GM19240 (cell line): ENCODE results near the gene IL36G.

ENCODE experiments used
- DNase-seq: peaks from one replicate; pipeline ENCODE4 v3.0.0; 2011; ENCODE audit warnings: low spot score; ENCODE audit not compliant: insufficient read length

The IL36G gene

DNA sequence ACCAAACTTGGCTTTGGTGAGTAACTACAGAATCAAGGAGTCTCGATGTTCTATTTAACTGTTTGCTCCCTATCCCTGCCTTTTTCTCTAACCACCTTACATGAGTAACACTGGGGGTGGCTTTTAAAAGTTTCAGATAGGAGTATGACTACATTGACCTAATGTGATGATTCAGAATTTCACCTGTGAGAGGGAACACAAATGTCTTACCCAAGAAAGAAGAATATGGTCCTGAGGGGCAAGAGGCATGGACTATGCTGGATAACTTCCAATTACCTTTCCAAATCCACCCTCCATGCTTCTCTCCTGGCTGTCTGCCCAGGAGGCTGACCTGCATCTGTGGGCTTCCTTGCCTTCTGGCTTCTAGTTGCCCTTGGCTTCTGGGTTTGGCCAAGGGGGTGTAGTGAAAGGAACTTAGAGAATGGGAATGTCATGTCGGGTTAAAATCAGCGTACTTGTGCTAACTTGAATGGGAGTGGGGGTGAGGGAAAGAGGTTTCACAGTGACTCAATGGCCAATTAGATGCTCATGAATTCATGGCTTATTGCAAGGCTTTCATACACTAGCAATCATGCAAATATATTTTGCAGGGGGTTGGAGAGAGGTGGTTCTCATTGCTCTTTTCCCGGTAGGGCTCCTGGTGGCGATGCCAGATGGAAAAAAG, 5.3 kb upstream of the IL36G start:
- no peak for DNase-seq

DNA sequence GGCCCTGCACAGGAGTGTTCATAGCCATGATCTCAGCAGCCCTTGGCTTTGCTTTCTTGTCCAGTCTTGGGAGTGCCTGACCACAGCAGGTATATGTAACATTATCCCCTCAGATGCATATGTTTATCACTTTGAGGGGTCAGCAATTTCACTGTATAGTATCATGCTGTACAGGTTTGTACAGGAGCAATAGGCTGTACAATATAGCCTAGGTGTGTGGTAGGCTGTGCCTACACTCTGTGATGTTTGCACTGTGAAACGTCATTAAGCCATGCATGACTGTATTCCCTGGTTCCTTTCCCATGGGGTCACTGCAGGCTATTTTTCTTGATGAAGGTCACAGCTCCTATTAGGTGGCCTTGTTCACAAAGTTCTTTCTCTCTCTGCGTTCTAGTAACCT, 4.7 kb upstream of the IL36G start:
- no peak for DNase-seq

GRCh38 chr2:112979731-112980130, 1.9 kb downstream of the IL36G start:
- DNase-seq: no peak

GRCh38 chr2:112980537-112980936, 2.7 kb downstream of the IL36G start:
- no peak for DNase-seq

DNA sequence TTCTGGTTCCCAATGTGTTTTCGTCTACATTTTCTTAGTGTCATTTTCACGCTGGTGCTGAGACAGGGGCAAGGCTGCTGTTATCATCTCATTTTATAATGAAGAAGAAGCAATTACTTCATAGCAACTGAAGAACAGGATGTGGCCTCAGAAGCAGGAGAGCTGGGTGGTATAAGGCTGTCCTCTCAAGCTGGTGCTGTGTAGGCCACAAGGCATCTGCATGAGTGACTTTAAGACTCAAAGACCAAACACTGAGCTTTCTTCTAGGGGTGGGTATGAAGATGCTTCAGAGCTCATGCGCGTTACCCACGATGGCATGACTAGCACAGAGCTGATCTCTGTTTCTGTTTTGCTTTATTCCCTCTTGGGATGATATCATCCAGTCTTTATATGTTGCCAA, 7.3 kb downstream of the IL36G start:
- DNase-seq: no peak

DNA sequence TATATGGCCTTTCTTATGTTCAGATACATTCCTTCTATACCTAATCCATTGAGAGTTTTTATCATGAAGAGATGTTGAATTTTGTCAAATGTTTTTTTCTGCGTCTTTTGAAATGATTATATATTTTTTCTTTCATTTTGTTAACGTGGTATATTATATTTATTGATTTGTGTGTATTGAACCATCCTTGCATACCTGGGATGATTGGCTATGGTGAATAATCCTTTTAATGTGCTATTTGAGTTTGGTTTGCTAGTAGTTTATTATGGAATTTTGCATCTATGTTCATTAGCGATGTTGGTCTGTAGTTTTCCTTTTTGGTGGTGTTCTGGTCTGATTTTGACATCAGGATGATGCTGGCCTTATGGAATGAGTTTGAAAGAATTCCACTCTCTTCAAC, 11.8 kb downstream of the IL36G start:
- DNase-seq: no peak

DNA sequence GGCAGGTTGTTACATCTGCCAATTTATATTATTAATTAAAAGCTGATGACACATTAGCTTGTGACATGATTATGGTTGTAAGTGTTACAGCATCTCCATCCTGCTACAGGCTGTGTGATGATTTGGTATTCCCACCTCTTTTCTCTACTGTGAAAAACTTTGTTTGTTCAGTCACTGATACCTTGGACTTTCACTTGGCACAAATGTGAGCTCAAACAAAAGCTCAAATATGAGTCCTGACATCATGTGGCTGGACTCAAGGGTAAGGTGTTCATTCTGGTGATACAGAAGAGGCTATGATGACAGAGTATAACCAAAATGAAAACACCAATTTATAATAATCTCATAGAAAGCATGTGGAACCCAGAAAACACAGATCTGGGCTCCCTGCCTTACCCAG, 16.0 kb downstream of the IL36G start:
- DNase-seq: no peak

GRCh38 chr2:112994648-112995047, 16.8 kb downstream of the IL36G start:
- DNase-seq: no peak

GRCh38 chr2:112995346-112995920, 17.6 kb downstream of the IL36G start:
- DNase-seq: no peak

DNA sequence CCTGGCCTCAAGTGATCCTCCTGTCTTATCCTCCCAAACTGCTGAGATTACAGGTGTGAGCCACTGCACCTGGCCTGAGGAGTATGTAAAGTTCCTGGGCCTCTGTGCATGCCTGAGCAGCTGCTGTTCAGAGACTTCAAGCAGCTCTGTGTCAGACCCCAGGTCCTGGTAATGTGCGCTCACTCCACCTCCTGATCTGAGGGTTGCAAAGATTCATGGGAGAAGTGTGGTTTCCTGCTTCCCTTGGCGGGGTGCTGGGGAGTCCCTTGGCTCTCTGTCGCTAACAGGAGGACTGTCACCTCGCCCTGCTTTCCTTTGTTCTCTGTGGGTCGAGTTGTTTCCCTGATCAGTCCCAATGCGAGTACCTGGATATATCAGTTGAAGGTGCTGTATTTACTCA, 18.8 kb downstream of the IL36G start:
- DNase-seq: no peak

DNA sequence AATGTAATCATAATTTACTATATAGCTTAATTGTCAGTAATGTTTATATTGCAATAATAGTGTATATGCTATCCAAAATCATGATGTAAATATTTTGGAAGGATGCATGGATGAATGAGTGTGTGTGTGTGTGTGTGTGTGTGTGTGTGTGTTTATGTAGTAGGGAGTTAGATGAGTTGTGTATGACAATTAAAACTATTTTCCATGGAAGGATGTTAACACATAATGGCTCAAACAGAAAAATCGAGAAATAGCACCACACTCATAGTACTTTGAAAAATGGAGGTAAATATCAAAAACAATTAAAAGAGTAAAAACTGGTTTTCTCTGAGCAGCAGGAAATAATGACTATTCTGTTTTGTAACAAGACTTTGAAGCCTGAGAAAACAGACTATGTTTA, 19.3 kb downstream of the IL36G start:
- DNase-seq: no peak

GRCh38 chr2:113000436-113000835, 22.6 kb downstream of the IL36G start:
- no peak for DNase-seq

DNA sequence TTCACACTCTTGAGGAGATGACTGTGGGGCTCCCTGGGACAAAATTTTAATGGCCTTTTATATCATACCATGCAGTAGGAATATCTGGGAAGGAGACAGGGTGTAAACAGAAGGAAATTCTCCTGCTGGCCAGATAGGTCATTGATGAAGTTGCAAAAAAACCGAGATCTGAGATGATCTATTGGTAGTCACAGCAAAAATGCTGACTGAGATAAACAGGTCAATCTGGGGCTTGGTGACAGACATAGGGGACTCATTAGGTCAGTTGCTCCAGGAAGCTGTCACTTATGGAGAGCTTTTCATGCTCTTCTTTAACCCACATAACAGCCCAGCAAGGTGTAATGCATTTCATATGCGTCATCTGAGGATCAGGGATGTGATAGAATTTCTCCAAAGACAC, 24.9 kb downstream of the IL36G start:
- no peak for DNase-seq

DNA sequence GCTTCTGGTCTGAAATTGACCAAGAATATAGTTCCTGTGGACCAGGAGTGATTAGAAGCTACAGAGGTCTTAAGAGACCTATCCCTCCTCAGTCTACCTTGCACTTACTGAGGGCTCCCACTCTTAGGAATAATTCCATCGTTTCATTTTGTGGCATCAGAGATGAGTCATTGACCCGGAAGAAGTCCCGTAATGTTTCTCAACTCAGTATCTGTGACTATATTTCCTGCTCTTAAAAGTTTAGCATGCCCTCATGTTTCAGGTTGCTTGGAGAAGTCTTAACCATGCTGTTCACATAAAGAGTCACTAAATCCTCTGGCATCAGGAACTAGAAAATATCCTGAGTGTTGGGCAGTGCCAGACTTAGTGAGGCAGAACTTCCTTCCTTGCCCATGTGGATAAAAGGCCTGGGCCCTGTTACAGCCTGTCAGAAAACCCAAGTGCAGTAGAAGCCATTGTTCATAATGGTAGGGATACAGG, 27.3 kb downstream of the IL36G start, which contains the start of gene IL36A:
Gene IL36A (plus strand): TSS at position 430 of the 480 bp plus-strand sequence. CDS start 413 bp downstream, outside the sequence.
- no peak for DNase-seq

DNA sequence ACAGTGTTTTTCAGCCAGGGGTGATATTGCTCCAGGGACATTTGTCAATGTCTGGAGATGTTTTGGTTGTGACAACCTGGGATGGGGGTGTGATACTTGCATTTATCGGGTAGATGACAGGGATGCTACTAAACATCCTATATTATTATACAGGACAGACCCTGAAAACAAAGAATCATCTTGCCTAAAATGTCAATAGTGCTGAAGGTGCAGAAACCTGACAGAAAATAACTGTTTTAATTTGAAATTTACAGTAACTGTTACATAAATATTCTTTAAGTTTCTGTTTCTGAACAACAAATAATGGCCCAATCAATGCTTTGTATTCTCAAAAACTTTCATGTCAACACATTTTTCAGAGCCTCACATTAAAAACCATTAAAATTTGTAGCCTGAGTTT, 29.4 kb downstream of the IL36G start:
- DNase-seq: no peak

- no peak for DNase-seq
Measured at GRCh38 chr2:113009622-113010021, 31.8 kb downstream of the IL36G start.

GRCh38 chr2:113010088-113010487, 32.3 kb downstream of the IL36G start:
- no peak for DNase-seq

DNA sequence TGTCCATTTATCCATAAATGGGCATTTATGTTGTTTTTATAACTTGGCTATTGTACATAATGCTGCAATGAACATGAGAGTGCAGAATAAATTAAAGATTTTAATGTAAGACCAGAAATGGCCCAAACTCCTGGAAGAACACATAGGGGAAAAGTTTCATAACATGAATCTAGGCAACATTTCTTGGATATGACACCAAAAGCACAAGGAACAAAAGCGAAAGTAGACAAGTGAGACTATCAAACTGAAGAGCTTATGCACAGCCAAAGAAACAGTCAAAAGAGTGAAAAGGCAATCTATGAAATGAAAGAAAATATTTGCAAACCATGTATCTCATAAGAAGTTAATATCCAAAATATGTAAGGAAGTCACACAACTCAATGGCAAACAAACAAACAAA, 33.3 kb downstream of the IL36G start:
- DNase-seq: no peak

- DNase-seq: no peak
Measured at GRCh38 chr2:113012436-113013335, 34.9 kb downstream of the IL36G start.

DNA sequence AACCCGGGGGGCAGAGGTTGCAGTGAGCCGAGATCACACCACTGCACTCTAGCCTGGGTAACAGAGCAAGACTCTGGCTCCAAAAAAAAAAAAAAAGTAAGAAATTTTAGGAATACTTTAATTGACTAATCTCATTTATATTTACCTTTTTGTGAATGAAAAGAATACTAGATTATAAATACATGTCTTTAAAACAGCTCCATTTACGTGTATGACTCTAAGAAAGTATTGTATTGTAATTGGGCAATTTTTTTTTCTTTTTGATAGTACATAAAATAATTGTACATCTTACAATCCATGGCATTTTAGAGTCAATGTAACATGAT, 35.5 kb downstream of the IL36G start:
- DNase-seq: no peak

GRCh38 chr2:113014067-113014466, 36.3 kb downstream of the IL36G start:
- no peak for DNase-seq

GRCh38 chr2:113015042-113015441, 37.2 kb downstream of the IL36G start:
- DNase-seq: no peak
